Measurements from ENCODE around the gene DBI. TPM values are rescaled to one million over a fixed set of nuclear protein-coding genes. Genes with fewer than 3 reads are reported as not detected.
A peak's percentile ranks its signal among the peaks of the same experiment; 100 is the strongest.

Gene DBI
- total and polyA plus RNA-seq, 2 of the 8 experiments (the other 6 are each of a cell fraction or from before 2014, with no cell fraction given): 180 to 212 TPM

GRCh38 chr2:119407430-119408220 lies 40.8 kb downstream of the DBI start:
- Histone ChIP-seq H4K5ac (ENCODE audit: insufficient read length, low read depth, low read length) (no peak overlapping the region), H2BK20ac (ENCODE audit: low read length) (no peak overlapping the region), H2AFZ (ENCODE audit: low read length) (no peak overlapping the region), H2BK5ac (ENCODE audit: low read depth, low read length) (no peak overlapping the region), H3K4me1 (replicated peaks in 1 of 4; ENCODE audit: control insufficient read depth in 3 of 4, insufficient read depth in 4 of 4, low read length in 3 of 4) (no peaks in the 10 kb centered on the region), H3K27me3 (replicated peaks in 1 of 4; ENCODE audit: control insufficient read depth in 3 of 4, extremely low read depth in 1 of 4, insufficient read depth in 3 of 4, low read length in 3 of 4) (no peaks in the 10 kb centered on the region), H3K36me3 (ENCODE audit: control insufficient read depth in 2 of 4, insufficient read depth in 4 of 4, low read length in 3 of 4) (no peaks in the 10 kb centered on the region), H3K4me3 (ENCODE audit: extremely low read depth in 1 of 4, insufficient read depth in 2 of 4, low read depth in 3 of 4, low read length in 4 of 4) (no peak overlapping the region), H2BK120ac (replicated peaks; ENCODE audit: low read depth, low read length) (no peak overlapping the region), H2AK5ac (ENCODE audit: low read depth, low read length) (no peak overlapping the region), H3K23ac (ENCODE audit: insufficient read length) (no peak overlapping the region), H3K4me2 (ENCODE audit: insufficient read depth in 1 of 2, low read depth in 2 of 2, low read length in 2 of 2) (no peak overlapping the region), H3K4ac (replicated peaks; ENCODE audit: insufficient read length, low read depth, low read length) (no peak overlapping the region), H4K20me1 (replicated peaks in 1 of 2; ENCODE audit: control insufficient read depth in 1 of 2, insufficient read depth in 2 of 2, low read length in 2 of 2) (no peaks in the 10 kb centered on the region), H3K9me3 (ENCODE audit: insufficient read depth in 2 of 2, low read depth in 1 of 2, low read length in 1 of 2) (no peaks in the 10 kb centered on the region), H3K56ac (replicated peaks; ENCODE audit: insufficient read length, low read depth, low read length) (no peak overlapping the region), H4K91ac (replicated peaks; ENCODE audit: insufficient read length, low read length) (no peak overlapping the region), H3K23me2 (ENCODE audit: low read depth, low read length) (no peaks in the 10 kb centered on the region), H4K8ac (ENCODE audit: extremely low read depth, insufficient read depth, low read length) (no peak overlapping the region), H3K14ac (ENCODE audit: insufficient read length) (no peak overlapping the region), H3K18ac (ENCODE audit: extremely low read depth, low read length) (no peak overlapping the region), H3K27ac (ENCODE audit: low read depth, low read length) (no peak overlapping the region), H2BK15ac (ENCODE audit: low read length) (no peak overlapping the region), H3K79me2 (ENCODE audit: control insufficient read depth in 1 of 2, insufficient read depth in 2 of 2, low read length in 2 of 2) (no peaks in the 10 kb centered on the region), H3K79me1 (ENCODE audit: low read depth, low read length) (no peaks in the 10 kb centered on the region), H2BK12ac (ENCODE audit: low read depth, low read length) (no peak overlapping the region), H3K9ac (replicated peaks in 1 of 4; ENCODE audit: extremely low read depth in 1 of 4, low read depth in 3 of 4, low read length in 3 of 4) (no peak overlapping the region)
- peak in 1 of 2 experiments; percentile 69 for DNase-seq (ENCODE audit: low read depth in 1 of 2, low spot score in 2 of 2)
- peak; percentile 88 for FAIRE-seq
- CTCF ChIA-PET (ENCODE audit: partially characterized antibody): interaction anchor here (0.6 to 21.3 kb wide), 17 partner anchors 12 to 885 kb away, joined by 3 to 411 read pairs (median 4); no protein-coding TSS in a partner anchor
- TF ChIP-seq JUN (IDR thresholded peaks at IDR 0.05; ENCODE audit: low read depth, low read length) (no peak), CTCF (IDR thresholded peaks at IDR 0.05; ENCODE audit: control extremely low read depth in 1 of 3, insufficient read depth in 1 of 3, low read depth in 1 of 3, low read length in 3 of 3) (peak; percentile 53 to 89 (median 73)), RAD21 (IDR thresholded peaks at IDR 0.05 in 1 of 2, conservative IDR thresholded peaks at IDR 0.05 in 1 of 2; ENCODE audit: low read depth in 2 of 2, low read length in 2 of 2) (peak; percentile 95 to 96), CTBP2 (IDR thresholded peaks at IDR 0.05; ENCODE audit: borderline replicate concordance, insufficient read depth, insufficient read length, low read length) (no peak), SIX5 (IDR thresholded peaks at IDR 0.05; ENCODE audit: low read depth, low read length) (no peak), TCF12 (IDR thresholded peaks at IDR 0.05; ENCODE audit: low read depth, low read length) (no peak), TEAD4 (IDR thresholded peaks at IDR 0.05; ENCODE audit: low read depth, low read length) (peak; percentile 65; the same call in 1 of the 2 replicates)
- POLR2A ChIA-PET (ENCODE audit: partially characterized antibody): interaction anchor here (0.7 kb wide), 1 partner anchor 27 kb away, joined by 3 read pairs; no protein-coding TSS in a partner anchor
- WGBS, 2 experiments (ENCODE audit: extremely low coverage in 1 of 2, insufficient coverage in 1 of 2, insufficient read length in 1 of 2, insufficient replicate concordance in 2 of 2, low coverage in 1 of 2, low lambda C conversion rate in 2 of 2, missing lambda C conversion rate in 1 of 2): 80% methylated on average over 7 of the region's 7 CpGs; no CpG with 5 or more reads in 1 of the 2 experiments
